SU-DHL-6 (cell line): ENCODE results near the gene RAVER2.

ENCODE experiments used
- CTCF ChIP-seq: fragments of 200-600 bp; sonication (generic); IDR thresholded peaks from one replicate; pipeline ENCODE4 v1.5.1; 2017; ENCODE audit warnings: antibody characterized with exemption, mild to moderate bottlenecking, low read length, moderate library complexity; ENCODE audit not compliant: insufficient read depth, poor library complexity, severe bottlenecking
- EZH2phosphoT487 ChIP-seq: fragments of 200-600 bp; sonication (generic), shearing (Covaris generic); conservative IDR thresholded peaks from 2 replicates; pipeline ENCODE4 v1.6.1; 2018; ENCODE audit warnings: mild to moderate bottlenecking, antibody characterized with exemption, low read length, moderate library complexity, mixed read lengths

- TF ChIP-seq CTCF (no peak), EZH2phosphoT487 (no peak)
These were observed 852 bp upstream of the RAVER2 start for GRCh38 chr1:64743954-64744491.
